DLD1 (cell line): ENCODE results near the gene C22orf31.
"Not testable (repeated sequence)": the region's sequence is repeated elsewhere in the genome, so short reads cannot be mapped to it uniquely, and the experiment has no call there.

Source experiments
- in situ Hi-C: cut with HindIII; loops from 2 replicates; pipeline ENCODE4 v1.10.0; 2017; ENCODE audit warnings: low sequenced_read_pairs

Gene C22orf31

GRCh38 chr22:29061773-29062172 lies at the start of gene C22orf31:
Gene C22orf31 (minus strand): TSS chr22:29061831. CDS start chr22:29061792, 39 bp downstream.
- in situ Hi-C loops, result no loop called here

DNA sequence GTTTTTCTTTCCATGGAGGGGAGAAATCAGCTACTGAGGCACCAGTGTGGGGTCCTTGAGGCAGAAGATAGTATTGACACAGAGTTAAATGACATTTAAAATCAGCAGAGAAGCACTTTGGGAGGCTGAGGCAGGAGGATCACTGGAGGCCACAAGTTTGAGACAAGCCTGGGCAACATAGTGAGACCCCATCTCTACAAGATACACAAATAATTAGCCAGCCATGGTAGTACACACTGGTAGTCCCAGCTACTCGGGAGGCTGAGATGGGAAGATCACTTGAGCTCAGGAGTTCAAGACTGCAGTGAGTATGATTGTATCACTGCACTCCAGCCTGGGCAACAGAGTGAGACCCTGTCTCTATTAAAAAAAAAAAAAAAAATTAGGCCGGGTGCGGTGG lies 49.3 kb upstream of the C22orf31 start:
- in situ Hi-C loops, result no loop called here

DNA sequence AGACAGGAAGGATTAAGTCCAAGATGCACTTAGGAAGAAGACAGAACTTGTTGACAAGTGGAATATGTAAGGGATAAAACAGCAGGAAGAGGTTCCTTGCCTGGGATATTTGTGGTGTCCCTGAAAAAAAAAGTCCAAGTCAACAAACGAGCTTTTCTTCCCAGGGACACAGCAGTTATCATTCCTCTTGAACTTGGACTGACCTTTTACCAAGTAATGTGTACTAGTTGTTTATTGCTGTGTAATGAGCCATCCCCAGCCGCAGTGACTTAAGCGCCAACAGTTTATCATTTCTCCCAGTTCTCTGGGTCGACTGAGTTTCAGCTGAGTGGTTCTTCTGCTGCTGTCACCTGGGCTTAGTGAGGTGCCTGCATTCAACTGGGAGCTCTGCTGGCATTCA lies 48.2 kb upstream of the C22orf31 start:
- in situ Hi-C loops, result no loop called here

GRCh38 chr22:29108137-29108536 lies 46.5 kb upstream of the C22orf31 start:
- in situ Hi-C loops, result no loop called here

- in situ Hi-C loops, result no loop called here
Observed at GRCh38 chr22:29106839-29107238, 45.2 kb upstream of the C22orf31 start.

DNA sequence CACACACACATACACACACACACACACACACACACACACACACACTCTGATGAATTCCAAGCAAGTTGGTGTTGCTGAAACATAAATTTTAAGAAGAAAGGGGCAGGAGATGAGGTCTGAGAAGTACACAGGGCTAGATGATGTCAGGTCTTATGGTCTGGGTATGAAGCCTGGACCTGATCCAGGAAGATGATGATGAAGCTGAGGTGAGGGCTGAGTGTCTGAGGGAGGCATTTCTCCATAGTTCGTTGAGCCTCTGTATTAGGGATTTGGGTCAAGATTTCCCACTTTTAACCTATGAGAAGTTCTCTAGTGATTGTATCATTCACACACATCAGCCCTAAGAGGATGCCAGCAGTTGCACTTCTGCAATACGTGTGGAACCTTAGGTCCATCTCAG lies 43.8 kb upstream of the C22orf31 start:
- in situ Hi-C loops, result no loop called here

DNA sequence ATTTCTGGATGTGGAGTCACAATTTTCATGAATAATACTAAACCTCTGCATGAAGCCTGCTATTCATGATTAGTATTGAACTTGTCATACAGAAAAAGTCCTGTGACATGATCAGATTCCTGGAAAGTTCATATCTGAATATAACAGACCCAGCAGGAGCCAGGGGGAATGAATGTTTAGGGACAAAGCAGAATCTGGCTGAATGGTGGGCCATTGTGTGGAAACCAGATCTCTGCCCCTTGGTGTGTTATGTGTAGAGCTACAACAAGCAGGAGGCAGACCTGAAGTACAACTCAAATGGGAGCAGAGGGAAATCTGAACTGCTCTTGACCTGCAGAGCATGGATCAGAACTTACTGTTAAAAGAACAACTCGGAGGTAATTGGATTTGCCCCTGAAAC lies 41.5 kb upstream of the C22orf31 start:
- in situ Hi-C loops, result no loop called here

- in situ Hi-C loops, result no loop called here
Observed at GRCh38 chr22:29102300-29102699, 40.7 kb upstream of the C22orf31 start.

DNA sequence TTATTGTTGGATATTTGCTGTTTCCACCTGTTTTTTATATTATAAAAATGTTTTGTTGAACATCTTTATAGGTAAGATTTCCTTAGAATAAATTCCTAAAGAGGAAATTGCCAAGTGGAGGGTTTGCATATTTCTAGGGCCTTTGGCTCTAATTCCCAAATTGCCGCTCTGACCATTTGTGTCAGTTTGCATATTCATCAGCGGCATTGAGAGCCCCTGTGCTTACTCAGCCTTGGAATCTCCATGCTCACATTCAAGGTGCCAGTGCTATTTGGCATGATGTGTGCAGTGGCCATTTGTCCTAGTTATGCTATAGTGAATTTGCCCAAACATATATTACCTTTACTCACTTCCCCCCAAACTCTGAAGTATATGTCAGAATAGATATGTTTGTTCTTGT lies 36.7 kb upstream of the C22orf31 start:
- in situ Hi-C loops, result no loop called here

- in situ Hi-C loops, result no loop called here
Observed at GRCh38 chr22:29096736-29097669, 35.4 kb upstream of the C22orf31 start.

GRCh38 chr22:29095459-29095858 lies 33.8 kb upstream of the C22orf31 start:
- in situ Hi-C loops, result no loop called here

DNA sequence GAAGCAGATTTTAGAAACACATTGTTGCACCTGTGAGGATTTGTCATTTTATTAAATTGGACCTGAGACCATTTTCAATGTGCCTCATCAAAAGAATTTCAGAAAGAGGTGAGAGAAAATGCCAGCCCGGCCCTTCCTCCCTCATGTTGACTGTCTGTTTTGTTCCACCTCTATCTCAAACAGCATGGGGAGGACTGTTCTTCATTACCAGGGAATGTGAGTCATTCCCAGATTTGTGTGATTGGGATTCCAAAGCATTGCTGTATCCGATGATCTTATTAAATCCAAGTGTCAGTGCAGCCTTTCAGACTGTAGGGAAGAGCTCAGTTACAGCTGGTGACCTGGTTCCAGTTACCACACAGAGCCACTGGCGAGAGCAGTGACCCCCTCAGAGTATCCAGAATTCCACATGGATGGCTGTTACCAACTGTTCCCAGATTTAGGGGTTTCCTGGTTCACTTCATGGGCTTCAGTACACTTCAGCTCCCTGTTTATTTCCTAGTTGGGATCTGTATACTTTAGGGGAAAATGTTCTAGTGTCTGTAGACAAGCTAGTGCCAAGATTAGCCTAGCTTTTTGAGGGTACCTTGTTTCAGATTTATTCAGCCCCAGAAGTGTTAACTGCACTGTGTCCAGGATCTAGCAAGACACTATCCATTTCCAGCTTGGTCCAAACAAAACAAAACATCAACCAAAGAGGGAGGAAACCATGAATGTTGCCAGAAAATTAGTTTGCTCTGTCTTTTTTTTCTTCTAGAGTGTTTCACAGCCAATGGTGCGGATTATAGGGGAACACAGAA lies 32.1 kb upstream of the C22orf31 start:
- in situ Hi-C loops, result no loop called here

- in situ Hi-C loops, result no loop called here
Observed at GRCh38 chr22:29093030-29093429, 31.4 kb upstream of the C22orf31 start.

- in situ Hi-C loops, result no loop called here
Observed at GRCh38 chr22:29092243-29092642, 30.6 kb upstream of the C22orf31 start.

- in situ Hi-C loops, result no loop called here
Observed at GRCh38 chr22:29090039-29090438, 28.4 kb upstream of the C22orf31 start.

- in situ Hi-C loops, result no loop called here
Observed at GRCh38 chr22:29089507-29089906, 27.9 kb upstream of the C22orf31 start.

DNA sequence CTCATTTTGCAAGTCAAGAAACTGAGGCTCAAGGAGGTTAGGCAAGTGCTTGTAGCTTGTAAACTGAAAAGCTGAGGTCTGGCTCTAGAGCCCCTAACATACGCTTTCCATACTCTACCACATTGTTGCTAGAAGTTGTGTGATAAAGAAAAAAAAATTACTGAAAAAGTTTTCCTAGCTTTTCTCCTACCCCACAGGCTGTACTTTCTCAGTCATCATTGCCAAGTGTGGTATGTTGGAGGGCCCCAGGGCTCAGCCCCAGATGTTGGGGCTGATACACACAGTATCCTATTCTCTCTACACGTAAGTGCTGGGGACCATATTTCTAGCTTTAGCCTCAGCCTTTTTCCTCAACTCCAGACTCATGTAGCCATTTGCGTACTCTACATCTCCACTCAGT lies 27.2 kb upstream of the C22orf31 start:
- in situ Hi-C loops, result no loop called here

GRCh38 chr22:29087012-29087411 lies 25.4 kb upstream of the C22orf31 start:
- in situ Hi-C loops, result no loop called here

GRCh38 chr22:29083933-29084591 lies 22.4 kb upstream of the C22orf31 start:
- in situ Hi-C loops, result no loop called here

DNA sequence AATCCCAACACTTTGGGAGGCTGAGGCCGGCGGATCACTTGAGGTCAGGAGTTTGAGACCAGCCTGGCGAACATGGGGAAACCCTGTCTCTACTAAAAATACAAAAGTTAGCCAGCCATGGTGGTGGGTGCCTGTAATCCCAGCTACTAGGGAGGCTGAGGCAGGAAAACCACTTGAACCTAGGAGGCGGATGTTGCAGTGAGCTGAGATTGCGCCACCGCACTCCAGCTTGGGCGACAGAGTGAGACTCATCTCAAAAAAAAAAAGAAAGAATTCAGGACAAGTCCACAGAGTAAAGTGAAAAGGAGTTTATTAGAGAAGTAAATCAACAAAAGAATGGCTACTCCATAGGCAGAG lies 21.9 kb upstream of the C22orf31 start:
- in situ Hi-C loops, result not testable (repeated sequence)

- in situ Hi-C loops, result no loop called here
Observed at GRCh38 chr22:29082826-29083545, 21.4 kb upstream of the C22orf31 start.
